ENCODE data around the gene HMCN2. TPM values are rescaled to one million over a fixed set of nuclear protein-coding genes. Genes with fewer than 3 reads are reported as not detected.

The HMCN2 gene
- total and polyA plus RNA-seq, 2 of the 4 experiments (the other 2 are of a cell fraction): 0.02 TPM; not detected in 1

DNA sequence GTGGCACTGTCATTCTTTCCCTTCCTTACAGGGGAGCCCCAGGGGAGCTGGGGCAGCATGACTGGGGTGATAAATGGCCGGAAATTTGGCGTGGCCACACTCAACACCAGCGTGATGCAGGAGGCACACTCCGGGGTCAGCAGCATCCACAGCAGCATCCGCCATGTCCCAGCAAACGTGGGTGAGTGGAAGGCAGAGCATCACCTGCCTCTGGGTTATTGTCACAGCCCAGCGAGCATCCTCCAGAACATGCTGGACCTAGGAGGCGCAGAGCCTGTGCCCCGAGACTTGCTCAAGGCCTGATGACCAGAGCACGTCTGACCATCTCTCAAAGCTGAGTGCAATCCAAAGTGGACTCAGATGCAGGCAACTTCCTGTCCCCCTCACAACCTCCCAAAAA, 157.0 kb downstream of the HMCN2 start:
- Histone ChIP-seq H2AFZ (replicated peaks; ENCODE audit: low read length, poor library complexity) (peak overlapping the region; percentile 27), H3K9me3 (ENCODE audit: control insufficient read depth, insufficient read depth, low read length) (no peaks in the 10 kb centered on the region), H2AK9ac (replicated peaks; ENCODE audit: low read depth, low read length, poor library complexity) (peak overlapping the region; percentile 35), H3K9me1 (ENCODE audit: insufficient read depth, low read length) (no peaks in the 10 kb centered on the region), H2BK15ac (ENCODE audit: low read depth, low read length) (no peak overlapping the region), H3K14ac (replicated peaks; ENCODE audit: low read depth, low read length) (no peak overlapping the region), H4K8ac (ENCODE audit: low read depth in 2 of 2, low read length in 2 of 2) (no peak overlapping the region), H4K20me1 (ENCODE audit: insufficient read depth, low read length) (no peaks in the 10 kb centered on the region), H3K9ac (ENCODE audit: low read depth, low read length) (no peak overlapping the region), H3K79me1 (ENCODE audit: low read depth in 1 of 2, low read length in 2 of 2) (no peaks in the 10 kb centered on the region), H3K4me2 (ENCODE audit: low read depth, low read length) (no peak overlapping the region), H3K36me3 (ENCODE audit: control insufficient read depth, insufficient read depth, low read length) (no peaks in the 10 kb centered on the region), H3K23ac (ENCODE audit: low read depth, low read length) (no peak overlapping the region), H3K4me1 (ENCODE audit: control insufficient read depth, insufficient read depth, low read length) (peaks cover 15% of the 10 kb centered on the region), H4K5ac (ENCODE audit: low read depth, low read length) (no peak overlapping the region), H3K27ac (ENCODE audit: insufficient read depth, low read length) (no peak overlapping the region), H2BK20ac (ENCODE audit: low read depth, low read length) (no peak overlapping the region), H2BK5ac (ENCODE audit: low read depth, low read length, poor library complexity, severe bottlenecking) (peak overlapping the region; percentile 17), H2AK5ac (ENCODE audit: low read depth, low read length) (peak overlapping the region; percentile 63), H4K91ac (ENCODE audit: insufficient read depth, low read depth, low read length) (no peak overlapping the region; the same call in 1 of the 2 replicates), H2BK120ac (ENCODE audit: low read depth, low read length) (no peak overlapping the region), H3K4ac (ENCODE audit: low read depth, low read length) (no peak overlapping the region), H3K56ac (ENCODE audit: extremely low read depth, insufficient read depth, low read length) (no peak overlapping the region), H3K18ac (ENCODE audit: low read depth, low read length) (peak overlapping the region; percentile 2; the same call in 1 of the 2 replicates), H3K4me3 (ENCODE audit: insufficient read depth, low read depth, low read length) (no peak overlapping the region), H3K27me3 (ENCODE audit: control insufficient read depth, insufficient read depth, low read length) (peaks cover 7% of the 10 kb centered on the region)
- no TSS peak for BruUV-seq (replicated peaks)
- intact Hi-C loops (cut with micrococcal nuclease): no loop called here
- in situ Hi-C loops (cut with MboI; ENCODE audit: low sequenced_read_pairs): no loop called here
- no peak for TF ChIP-seq SMC3 (IDR thresholded peaks at IDR 0.05; ENCODE audit: low read depth, low read length)
- TF ChIP-seq MXI1 (IDR thresholded peaks at IDR 0.05; ENCODE audit: borderline replicate concordance, low read depth, low read length): no peak
- TF ChIP-seq RAD21 (IDR thresholded peaks at IDR 0.05; ENCODE audit: low read length): no peak
- no peak for TF ChIP-seq CHD1 (IDR thresholded peaks at IDR 0.05; ENCODE audit: low read depth, low read length)
- TF ChIP-seq RFX5 (IDR thresholded peaks at IDR 0.05; ENCODE audit: low read depth, low read length): no peak
- TF ChIP-seq MAFK (IDR thresholded peaks at IDR 0.05; ENCODE audit: low read depth, low read length): no peak
- no peak for TF ChIP-seq POLR2A (IDR thresholded peaks at IDR 0.05; ENCODE audit: low read depth, low read length)
- no peak for TF ChIP-seq BHLHE40 (IDR thresholded peaks at IDR 0.05; ENCODE audit: low read depth, low read length)
- CTCF ChIA-PET: no interaction called here
- ATAC-seq (ENCODE audit: low read depth): no peak
- no peak for DNase-seq
- 80% methylated on average over 2 of the region's 10 CpGs; no CpG with 5 or more reads in 1 of the 2 experiments for WGBS, 2 experiments (ENCODE audit: extremely low coverage in 2 of 2, insufficient read length in 1 of 2)
- POLR2A ChIA-PET (ENCODE audit: unreplicated experiment): no interaction called here
- dilution Hi-C loops (cut with HindIII; ENCODE audit: low sequenced_read_pairs, unreplicated experiment): no loop called here
